BE2C (cell line): Measurements from ENCODE around the gene SH3BP5.

ENCODE experiments used
- DNase-seq: peaks from one replicate; pipeline ENCODE4 v3.0.0-alpha.2; 2020
- H3K27me3 ChIP-seq: fragments of 250-450 bp; sonication (Bioruptor Pico); 2 replicates; pipeline ENCODE4 v1.5.1; 2020; ENCODE audit warnings: mild to moderate bottlenecking
- H3K36me3 ChIP-seq: fragments of 250-450 bp; sonication (Bioruptor Pico); 2 replicates; pipeline ENCODE4 v1.5.1; 2020; ENCODE audit warnings: mild to moderate bottlenecking
- H3K4me1 ChIP-seq: fragments of 250-450 bp; sonication (Bioruptor Pico); 2 replicates; pipeline ENCODE4 v1.5.1; 2020
- H3K4me3 ChIP-seq: 2 replicates; pipeline ENCODE4 v1.5.1; 2011; ENCODE audit warnings: low read depth, low read length
- H3K9me3 ChIP-seq: fragments of 250-450 bp; sonication (Bioruptor Pico); 2 replicates; pipeline ENCODE4 v1.5.1; 2020
- TF ChIP-seq, protein P1 (sequence below): IDR thresholded peaks from 2 replicates; pipeline ENCODE4 v1.5.1; 2012; ENCODE audit warnings: mild to moderate bottlenecking, low read depth, low read length

The SH3BP5 gene

GRCh38 chr3:15306979-15307359 is 25.4 kb downstream of the SH3BP5 start:
- DNase-seq = no peak
- Histone ChIP-seq H3K36me3 (no peaks in the 10 kb centered on the region), H3K4me1 (no peaks in the 10 kb centered on the region), H3K9me3 (no peaks in the 10 kb centered on the region), H3K4me3 (no peak overlapping the region), H3K27me3 (no peaks in the 10 kb centered on the region)
- TF ChIP-seq, protein P1, sequence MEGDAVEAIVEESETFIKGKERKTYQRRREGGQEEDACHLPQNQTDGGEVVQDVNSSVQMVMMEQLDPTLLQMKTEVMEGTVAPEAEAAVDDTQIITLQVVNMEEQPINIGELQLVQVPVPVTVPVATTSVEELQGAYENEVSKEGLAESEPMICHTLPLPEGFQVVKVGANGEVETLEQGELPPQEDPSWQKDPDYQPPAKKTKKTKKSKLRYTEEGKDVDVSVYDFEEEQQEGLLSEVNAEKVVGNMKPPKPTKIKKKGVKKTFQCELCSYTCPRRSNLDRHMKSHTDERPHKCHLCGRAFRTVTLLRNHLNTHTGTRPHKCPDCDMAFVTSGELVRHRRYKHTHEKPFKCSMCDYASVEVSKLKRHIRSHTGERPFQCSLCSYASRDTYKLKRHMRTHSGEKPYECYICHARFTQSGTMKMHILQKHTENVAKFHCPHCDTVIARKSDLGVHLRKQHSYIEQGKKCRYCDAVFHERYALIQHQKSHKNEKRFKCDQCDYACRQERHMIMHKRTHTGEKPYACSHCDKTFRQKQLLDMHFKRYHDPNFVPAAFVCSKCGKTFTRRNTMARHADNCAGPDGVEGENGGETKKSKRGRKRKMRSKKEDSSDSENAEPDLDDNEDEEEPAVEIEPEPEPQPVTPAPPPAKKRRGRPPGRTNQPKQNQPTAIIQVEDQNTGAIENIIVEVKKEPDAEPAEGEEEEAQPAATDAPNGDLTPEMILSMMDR = no peak

GRCh38 chr3:15305359-15305844 is 27.0 kb downstream of the SH3BP5 start:
- peak; percentile 37 for DNase-seq
- no peaks in the 10 kb centered on the region for H3K4me1 ChIP-seq
- no peaks in the 10 kb centered on the region for H3K9me3 ChIP-seq

DNA sequence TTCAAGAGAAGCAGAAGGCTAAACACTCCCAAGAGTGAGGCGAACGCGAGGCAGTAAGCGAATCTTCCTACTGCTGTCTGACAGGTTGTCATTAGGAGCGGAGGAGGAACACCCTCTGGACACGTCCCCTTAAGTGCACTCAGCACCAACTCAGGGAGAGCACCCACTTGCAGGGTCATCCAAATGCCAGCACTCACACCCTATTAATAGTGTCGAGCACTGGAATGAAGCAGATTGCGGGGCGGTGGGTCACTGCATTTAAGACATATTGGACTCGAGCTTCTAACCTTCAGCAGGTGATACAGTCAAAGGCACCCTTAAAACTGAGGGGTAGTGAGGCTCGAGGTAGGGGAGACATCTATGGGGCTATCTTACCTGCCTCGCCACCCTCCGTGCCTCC is 28.7 kb downstream of the SH3BP5 start:
- Histone ChIP-seq H3K36me3 (no peaks in the 10 kb centered on the region), H3K4me1 (no peaks in the 10 kb centered on the region), H3K9me3 (no peaks in the 10 kb centered on the region), H3K4me3 (no peak overlapping the region), H3K27me3 (no peaks in the 10 kb centered on the region)
- TF ChIP-seq, protein P1 = no peak
- DNase-seq = no peak

More at GRCh38 chr3:15305359-15305844, 27.0 kb downstream of the SH3BP5 start:
- Histone ChIP-seq H3K4me3 (no peak overlapping the region), H3K36me3 (no peaks in the 10 kb centered on the region), H3K27me3 (no peaks in the 10 kb centered on the region)
- TF ChIP-seq, protein P1 = peak; percentile 38

DNA sequence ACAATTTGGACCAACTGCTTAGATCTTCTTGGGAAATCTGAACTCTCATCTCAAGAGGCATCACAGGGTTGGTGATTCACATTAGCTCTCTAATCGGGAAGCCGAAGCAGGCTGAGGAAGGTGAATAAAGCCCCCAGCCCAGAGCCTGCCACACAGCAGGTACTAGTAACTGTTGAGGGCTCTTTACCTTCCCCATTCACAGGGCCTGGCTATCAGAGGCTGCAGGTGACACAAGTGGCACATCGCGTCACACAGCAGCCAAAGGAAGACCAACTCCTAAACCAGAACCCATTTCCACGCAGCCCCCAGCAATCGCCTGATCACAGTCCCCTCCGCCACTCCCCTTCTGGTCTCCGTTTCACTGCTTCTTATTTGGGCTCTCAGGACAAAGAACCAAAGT is 29.2 kb downstream of the SH3BP5 start:
- TF ChIP-seq, protein P1 = no peak
- no peak for DNase-seq
- Histone ChIP-seq H3K9me3 (no peaks in the 10 kb centered on the region), H3K36me3 (no peaks in the 10 kb centered on the region), H3K4me3 (no peak overlapping the region), H3K4me1 (no peaks in the 10 kb centered on the region), H3K27me3 (no peaks in the 10 kb centered on the region)

GRCh38 chr3:15301761-15302160 is 30.6 kb downstream of the SH3BP5 start:
- no peaks in the 10 kb centered on the region for H3K4me1 ChIP-seq
- no peaks in the 10 kb centered on the region for H3K9me3 ChIP-seq
- no peak overlapping the region for H3K4me3 ChIP-seq
- no peak for DNase-seq
- TF ChIP-seq, protein P1 = no peak
- no peaks in the 10 kb centered on the region for H3K36me3 ChIP-seq
- H3K27me3 ChIP-seq = no peaks in the 10 kb centered on the region

- Histone ChIP-seq H3K27me3 (no peaks in the 10 kb centered on the region), H3K36me3 (no peaks in the 10 kb centered on the region), H3K4me3 (no peak overlapping the region), H3K9me3 (no peaks in the 10 kb centered on the region), H3K4me1 (no peaks in the 10 kb centered on the region)
- DNase-seq = peak; percentile 13
- TF ChIP-seq, protein P1 = no peak
These were observed 31.9 kb downstream of the SH3BP5 start for GRCh38 chr3:15300323-15301078.
